Stimulated activated CD4-positive, alpha-beta T cell treated with anti-CD3 and anti-CD28 coated beads, Interleukin-12 subunit alpha, Interleukin-12 subunit beta, amount 100 ng/mL, for 24 hours (primary cell): ENCODE results near the gene RFPL2.
"Not testable (repeated sequence)": the region's sequence is repeated elsewhere in the genome, so short reads cannot be mapped to it uniquely, and the experiment has no call there.

ENCODE experiments used
- DNase-seq, 2 experiments: peaks; one replicate each; pipeline ENCODE4 v3.0.0-alpha.2; 2020; ENCODE audit warnings: low read depth in 2 of 2

Gene RFPL2

DNA sequence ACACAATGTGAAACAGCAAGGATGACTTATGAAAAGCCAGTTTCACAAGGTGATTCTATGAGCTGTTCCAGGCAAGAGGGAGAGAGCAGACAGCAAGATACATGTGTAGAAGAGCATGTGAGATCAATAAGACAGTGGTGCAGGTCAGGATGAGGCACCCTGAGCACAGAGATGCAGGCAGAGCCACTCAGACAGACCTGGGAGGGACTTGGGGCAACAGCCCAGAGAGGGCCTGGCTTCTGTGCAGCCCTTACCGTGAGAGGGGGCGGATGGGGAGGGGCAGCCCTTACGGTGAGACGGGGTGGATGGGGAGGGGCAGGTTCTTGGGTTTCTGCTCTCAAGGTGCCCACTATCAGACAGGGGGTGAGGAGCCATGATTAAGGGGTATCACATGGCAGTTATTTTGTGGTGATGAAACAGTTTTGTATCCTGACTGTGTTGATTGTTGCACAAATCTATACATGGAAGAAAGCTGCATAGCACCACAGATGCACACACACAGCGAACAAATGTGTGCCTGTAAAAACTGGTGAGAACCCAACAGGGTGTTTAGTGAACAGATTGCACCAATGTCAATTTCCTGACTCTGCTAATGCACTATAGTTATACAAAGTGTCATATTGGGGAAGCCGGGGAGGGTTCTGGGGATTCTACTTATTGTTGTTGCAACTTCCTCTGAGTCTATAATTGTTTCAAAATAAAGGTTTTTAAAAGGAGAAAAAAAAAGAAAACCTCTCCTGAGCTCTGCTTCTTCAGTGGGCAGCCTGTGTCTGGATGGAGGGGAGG, 40.6 kb downstream of the RFPL2 start:
- no peak for DNase-seq

DNA sequence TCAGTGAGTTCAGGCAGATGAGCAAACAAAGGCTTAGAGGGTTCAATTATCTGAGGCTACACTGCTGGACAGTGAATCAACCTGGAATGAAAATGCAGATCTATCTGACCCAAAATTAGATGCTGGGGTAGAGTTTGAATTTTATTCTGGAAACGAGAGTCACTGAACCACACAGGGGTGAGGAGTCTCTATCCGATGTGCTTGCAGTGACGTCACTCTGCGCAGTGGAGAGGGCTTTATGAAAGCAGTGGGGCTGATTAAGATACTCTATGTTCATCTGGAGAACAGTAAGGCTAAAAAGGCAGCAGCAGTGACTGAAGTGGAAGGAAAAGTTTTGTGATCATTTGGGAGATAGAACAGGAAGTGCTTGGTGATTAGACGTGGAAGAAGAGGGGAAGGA, 44.5 kb downstream of the RFPL2 start:
- not testable (repeated sequence) for DNase-seq

DNA sequence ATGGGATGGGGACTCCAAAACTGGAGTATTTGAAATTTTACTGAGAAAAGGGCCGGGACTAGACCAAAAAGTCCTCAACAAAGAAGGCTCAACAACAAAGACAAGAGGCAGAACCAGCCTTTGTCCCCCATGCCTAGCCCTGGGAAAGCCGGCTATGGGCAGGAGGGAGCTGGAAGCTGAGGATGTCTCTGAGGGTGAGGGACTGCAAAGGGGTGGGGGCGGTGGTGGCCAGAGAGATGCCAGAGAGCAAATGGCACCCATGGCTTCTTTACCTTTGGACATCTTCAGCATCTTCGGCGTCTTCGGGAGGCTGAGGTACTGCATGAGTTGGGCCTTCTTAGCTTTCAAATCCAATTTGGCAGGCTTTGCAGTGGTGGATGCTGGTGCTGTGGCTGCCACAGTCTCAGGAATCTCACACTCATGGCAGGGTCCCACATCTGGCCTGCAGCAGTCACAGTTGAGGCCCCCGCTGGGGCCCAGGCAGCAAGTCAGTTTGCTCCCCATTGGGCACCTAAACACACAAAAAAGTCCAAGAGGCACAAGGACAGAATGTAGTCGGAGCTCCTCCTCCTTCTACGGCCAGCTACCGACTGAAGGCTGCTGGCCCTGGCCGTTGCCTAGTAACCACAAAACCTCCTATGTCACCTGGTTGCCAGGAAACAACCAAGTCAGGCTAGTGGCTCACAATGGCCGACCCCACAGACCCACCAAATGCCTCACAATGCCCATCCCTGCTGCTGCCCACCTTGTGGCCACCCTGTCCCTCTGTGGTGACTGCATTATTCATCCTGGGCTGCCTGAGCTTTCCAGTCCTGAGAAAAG, 46.0 kb downstream of the RFPL2 start, which contains the start of gene C22orf42:
Gene C22orf42, minus strand, starts transcription at position 592 of the 822 bp plus-strand sequence. Its CDS starts 88 bp downstream, at position 504.
- DNase-seq = no peak

DNA sequence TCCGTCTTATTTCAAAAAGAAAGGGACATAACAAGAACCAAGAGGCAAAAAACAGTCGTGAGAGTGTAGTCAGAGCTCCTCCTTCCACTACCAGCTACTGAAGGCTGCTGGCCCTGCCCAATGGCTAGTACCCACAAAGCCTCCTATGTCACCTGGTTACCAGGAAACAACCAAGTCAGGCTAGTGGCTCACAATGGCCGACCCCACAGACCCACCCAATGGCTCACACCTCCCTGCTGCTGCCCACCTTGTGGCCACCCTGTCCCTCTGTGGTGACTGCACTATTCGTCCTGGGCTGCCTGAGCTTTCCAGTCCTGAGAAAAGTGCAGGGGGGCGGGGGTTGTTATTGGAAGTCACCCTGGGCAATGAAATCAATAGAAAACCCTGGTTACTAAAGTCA, 47.2 kb downstream of the RFPL2 start:
- DNase-seq = not testable (repeated sequence)

DNA sequence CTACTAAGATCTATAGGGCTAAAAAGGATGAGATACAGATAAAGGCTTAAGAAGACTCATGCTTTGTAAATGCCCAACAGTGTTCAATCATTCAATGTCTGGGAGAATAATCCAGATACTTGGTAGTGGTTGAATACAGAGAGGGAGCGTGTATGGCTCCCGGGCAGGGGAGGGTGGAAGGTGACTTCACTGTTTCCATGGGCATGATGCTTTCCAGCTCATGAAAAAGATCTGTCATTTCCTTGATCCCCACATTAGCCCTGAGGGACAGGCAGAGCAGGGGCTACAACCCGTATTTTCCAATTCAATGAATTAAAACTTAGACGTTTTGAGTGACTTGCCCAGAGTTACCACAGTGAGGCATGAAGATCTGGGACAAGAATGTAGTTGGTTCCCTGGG, 50.1 kb downstream of the RFPL2 start:
- not testable (repeated sequence) for DNase-seq

DNA sequence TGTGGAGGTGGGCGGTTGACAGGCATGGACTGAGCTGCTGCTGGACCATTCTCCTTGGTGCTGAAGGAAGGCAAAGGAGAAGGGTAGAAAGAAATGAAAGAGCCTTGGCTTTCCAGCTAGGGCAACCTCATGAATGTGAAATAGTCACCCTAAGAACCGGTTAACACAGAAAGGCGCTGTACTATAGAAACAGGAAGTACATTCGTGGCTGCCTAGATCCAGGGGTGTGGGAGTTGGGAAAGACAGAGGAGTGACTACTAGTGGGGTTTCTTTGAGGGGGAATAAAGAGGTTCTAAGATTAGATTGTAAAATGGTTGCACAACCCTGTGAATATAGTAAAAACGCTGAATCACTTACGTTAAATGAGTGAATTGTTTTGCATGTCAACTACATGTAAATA, 53.2 kb downstream of the RFPL2 start:
- DNase-seq = not testable (repeated sequence)

DNA sequence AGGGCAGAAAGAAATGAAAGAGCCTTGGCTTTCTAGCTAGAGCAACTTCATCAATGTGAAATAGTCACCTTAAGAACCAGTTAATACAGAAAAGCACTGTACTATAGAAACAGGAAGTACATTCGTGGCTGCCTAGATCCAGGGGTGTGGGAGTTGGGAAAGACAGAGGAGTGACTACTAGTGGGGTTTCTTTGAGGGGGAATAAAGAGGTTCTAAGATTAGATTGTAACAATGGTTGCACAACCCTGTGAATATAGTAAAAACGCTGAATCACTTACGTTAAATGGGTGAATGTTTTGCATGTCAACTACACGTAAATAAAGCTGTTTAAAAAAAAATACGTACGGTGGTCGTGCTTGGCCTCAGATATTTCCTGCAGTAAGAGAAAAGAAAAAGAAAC, 54.2 kb downstream of the RFPL2 start:
- DNase-seq = not testable (repeated sequence)

DNA sequence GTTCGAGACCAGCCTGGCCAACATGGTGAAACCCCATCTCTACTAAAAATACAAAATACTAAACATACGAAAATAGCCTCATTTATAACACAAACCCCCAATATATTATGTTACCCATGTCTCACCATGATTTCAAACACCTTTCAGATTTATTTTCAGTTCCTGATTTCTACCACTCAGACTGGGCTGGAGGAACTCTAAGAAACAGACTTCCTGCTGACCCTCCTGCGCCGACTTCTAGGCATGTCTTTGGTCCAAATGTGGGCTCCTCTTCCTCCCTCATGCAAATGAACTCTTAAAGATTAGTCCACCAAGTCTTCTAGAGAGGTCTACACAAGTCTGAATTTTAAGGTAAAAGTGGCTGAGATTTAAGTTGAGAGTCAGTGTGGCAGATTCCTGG, 56.5 kb downstream of the RFPL2 start:
- not testable (repeated sequence) for DNase-seq

DNA sequence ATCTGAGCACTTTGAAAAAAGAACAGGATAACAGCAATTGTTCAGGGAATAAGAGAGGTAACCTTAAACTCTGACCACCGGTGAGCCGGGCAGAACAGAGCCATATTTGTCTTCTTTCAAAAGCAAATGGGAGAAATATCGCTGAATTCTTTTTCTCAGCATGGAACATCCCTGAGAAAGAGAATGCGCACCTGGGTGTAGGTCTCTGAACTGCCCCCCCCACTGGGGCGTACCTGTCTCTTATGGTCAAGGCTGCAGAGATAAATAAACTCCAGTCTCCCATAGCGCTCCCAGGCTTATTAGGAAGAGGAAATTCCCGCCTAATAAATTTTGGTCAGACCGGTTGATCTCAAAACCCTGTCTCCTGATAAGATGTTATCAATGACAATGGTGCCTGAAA, 57.7 kb downstream of the RFPL2 start:
- not testable (repeated sequence) for DNase-seq

DNA sequence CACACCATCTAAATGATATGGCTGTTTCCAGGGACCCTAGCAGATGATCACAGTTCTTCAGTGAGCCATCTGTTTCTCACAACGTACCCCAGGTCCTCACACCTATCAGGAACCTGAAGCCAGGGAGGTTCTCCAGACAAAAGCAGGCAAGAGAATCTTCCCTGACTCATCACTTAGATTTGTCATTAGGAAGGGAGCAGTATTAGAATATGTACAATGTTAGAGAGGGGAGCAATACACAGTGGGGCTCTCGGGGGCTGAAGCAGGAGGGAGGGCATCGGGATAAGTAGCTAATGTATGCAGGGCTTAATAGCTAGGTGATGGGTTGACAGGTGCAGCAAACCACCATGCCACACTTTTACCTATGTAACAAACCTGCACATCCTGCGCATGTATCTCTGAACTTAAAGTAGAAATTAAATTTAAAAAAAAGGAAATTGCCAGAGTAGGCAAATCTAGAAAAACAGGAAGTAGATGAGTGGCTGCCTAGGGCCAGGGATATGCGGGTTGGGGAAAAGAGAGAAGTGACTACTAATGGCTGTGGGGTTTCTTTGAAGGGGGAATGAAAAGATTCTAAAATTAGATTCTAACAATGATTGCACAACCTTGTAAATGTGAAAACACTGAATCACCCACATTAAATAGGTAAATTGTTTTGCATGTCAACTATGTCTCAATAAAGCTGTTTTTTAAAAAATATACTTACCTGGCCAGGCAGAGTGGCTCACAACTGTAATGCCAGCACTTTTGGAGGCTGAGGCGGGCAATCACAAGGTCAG, 60.2 kb downstream of the RFPL2 start:
- no peak for DNase-seq

DNA sequence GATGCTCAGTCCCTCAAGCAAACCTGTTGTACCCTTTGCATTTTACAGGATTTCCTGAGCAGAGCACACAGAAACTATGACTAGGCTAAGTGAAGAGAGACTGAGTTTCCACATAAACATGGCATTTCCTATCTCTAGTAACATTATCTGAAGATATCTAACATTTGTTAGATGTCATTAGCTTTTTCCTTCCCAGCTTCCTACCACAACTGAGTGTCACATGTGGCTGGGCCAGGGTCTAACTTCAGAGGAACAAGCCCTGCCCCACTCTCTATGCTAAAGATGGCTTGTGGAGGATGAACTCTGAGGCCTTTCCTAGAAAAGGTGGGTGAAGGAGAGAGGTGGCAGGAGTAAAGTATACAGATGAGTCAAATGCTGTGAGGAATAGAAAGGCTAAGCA, 62.3 kb downstream of the RFPL2 start:
- no peak for DNase-seq

DNA sequence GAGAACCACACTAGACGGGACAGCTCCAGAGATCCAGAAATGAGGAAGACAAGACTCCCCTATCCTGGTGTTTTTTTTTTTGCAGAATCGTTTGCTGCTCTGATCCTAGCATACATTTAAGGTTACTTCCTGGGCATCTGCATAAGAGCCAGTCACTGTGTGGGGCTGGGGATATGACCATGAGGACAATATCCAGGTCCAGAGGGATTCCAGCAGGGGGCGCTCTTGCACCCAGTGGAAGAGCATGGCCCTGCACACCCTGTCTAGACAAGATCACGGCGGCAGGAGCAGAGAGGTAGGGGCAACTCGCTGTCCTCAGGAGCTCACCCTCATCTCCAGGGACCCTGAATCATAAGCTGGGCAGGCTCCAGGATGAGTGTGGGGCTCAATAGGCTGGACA, 64.2 kb downstream of the RFPL2 start:
- not testable (repeated sequence) for DNase-seq
